ENCODE measurements around the gene KIF26B.

The KIF26B gene

GRCh38 chr1:245684166-245684565 is 529.4 kb downstream of the KIF26B start:
- TF ChIP-seq, protein P1, sequence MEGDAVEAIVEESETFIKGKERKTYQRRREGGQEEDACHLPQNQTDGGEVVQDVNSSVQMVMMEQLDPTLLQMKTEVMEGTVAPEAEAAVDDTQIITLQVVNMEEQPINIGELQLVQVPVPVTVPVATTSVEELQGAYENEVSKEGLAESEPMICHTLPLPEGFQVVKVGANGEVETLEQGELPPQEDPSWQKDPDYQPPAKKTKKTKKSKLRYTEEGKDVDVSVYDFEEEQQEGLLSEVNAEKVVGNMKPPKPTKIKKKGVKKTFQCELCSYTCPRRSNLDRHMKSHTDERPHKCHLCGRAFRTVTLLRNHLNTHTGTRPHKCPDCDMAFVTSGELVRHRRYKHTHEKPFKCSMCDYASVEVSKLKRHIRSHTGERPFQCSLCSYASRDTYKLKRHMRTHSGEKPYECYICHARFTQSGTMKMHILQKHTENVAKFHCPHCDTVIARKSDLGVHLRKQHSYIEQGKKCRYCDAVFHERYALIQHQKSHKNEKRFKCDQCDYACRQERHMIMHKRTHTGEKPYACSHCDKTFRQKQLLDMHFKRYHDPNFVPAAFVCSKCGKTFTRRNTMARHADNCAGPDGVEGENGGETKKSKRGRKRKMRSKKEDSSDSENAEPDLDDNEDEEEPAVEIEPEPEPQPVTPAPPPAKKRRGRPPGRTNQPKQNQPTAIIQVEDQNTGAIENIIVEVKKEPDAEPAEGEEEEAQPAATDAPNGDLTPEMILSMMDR (IDR thresholded peaks at IDR 0.05; ENCODE audit: control insufficient read depth, extremely low read depth, insufficient read depth), result no peak
- H3K4me3 ChIP-seq (ENCODE audit: low read depth, low read length), result no peak overlapping the region
- DNase-seq (ENCODE audit: low read depth), result no peak

DNA sequence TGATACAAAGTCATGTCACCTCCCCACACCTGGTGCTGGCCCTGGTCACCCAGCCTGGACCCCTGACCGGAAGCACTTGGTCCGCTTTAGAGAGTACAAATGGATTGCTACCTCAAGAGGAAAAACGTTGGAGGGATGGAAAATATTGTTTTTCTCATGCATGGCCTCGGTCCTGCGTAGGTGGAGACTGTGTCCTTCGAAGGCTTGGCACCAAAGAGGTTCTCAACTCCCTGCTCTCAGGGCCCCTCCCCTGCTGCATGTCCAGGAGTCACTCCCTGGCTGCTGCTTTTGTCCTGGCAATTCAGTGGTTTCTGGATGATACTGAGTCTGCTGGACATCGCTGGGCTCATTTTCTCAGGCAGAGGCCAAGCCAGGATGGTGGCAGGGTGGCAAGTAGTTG is 529.8 kb downstream of the KIF26B start:
- no peak overlapping the region for H3K4me3 ChIP-seq (ENCODE audit: low read depth, low read length)
- DNase-seq (ENCODE audit: low read depth), result no peak
- TF ChIP-seq, protein P1 (IDR thresholded peaks at IDR 0.05; ENCODE audit: control insufficient read depth, extremely low read depth, insufficient read depth), result no peak

- H3K4me3 ChIP-seq (ENCODE audit: low read depth, low read length), result no peak overlapping the region
- TF ChIP-seq, protein P1 (IDR thresholded peaks at IDR 0.05; ENCODE audit: control insufficient read depth, extremely low read depth, insufficient read depth), result no peak
- DNase-seq (ENCODE audit: low read depth), result no peak
Measured at GRCh38 chr1:245685111-245685810, 530.5 kb downstream of the KIF26B start.

DNA sequence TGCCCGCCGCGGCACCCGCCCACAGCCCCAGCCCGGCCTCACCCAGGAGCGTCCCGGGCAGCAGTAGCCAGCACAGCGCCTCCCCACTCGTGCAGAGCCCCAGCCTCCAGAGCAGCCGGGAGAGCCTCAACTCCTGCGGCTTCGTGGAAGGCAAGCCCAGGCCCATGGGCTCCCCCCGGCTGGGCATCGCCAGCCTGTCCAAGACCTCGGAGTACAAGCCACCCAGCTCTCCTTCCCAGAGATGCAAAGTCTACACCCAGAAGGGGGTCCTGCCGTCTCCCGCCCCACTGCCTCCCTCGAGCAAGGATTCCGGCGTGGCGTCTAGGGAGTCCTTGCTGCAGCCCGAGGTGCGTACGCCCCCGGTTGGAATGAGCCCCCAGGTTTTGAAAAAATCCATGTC is 531.2 kb downstream of the KIF26B start:
- DNase-seq (ENCODE audit: low read depth), result no peak
- TF ChIP-seq, protein P1 (IDR thresholded peaks at IDR 0.05; ENCODE audit: control insufficient read depth, extremely low read depth, insufficient read depth), result no peak

DNA sequence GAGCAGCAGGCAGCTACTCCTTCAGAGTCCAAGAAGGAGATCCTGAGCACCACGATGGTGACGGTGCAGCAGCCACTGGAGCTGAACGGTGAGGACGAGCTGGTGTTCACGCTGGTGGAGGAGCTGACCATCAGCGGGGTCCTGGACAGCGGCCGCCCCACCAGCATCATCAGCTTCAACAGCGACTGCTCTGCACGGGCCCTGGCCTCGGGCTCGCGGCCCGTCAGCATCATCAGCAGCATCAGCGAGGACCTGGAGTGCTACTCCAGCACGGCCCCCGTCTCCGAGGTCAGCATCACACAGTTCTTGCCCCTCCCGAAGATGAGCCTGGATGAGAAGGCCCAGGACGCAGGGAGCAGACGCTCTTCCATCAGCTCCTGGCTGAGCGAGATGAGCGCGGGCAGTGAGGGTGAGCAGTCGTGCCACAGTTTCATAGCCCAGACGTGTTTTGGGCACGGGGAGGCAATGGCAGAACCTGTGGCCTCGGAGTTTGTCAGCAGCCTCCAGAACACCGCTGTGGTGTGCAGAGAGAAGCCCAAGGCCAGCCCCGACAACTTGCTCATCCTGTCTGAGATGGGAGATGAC is 531.8 kb downstream of the KIF26B start:
- TF ChIP-seq, protein P1 (IDR thresholded peaks at IDR 0.05; ENCODE audit: control insufficient read depth, extremely low read depth, insufficient read depth), result no peak
- no peak overlapping the region for H3K4me3 ChIP-seq (ENCODE audit: low read depth, low read length)
- no peak for DNase-seq (ENCODE audit: low read depth)

More for the DNA sequence above, 531.2 kb downstream of the KIF26B start:
- H3K4me3 ChIP-seq (ENCODE audit: low read depth, low read length), result no peak overlapping the region

- TF ChIP-seq, protein P1 (IDR thresholded peaks at IDR 0.05; ENCODE audit: control insufficient read depth, extremely low read depth, insufficient read depth), result no peak
- no peak for DNase-seq (ENCODE audit: low read depth)
- H3K4me3 ChIP-seq (ENCODE audit: low read depth, low read length), result no peak overlapping the region
Measured at GRCh38 chr1:245687152-245687635, 532.4 kb downstream of the KIF26B start.

All from LNCaP clone FGC (cell line).